ENCODE measurements around the gene TIGD6.

Gene TIGD6

GRCh38 chr5:150017226-150018005, 17.0 kb upstream of the TIGD6 start:
- no peaks in the 10 kb centered on the region for H4K20me1 ChIP-seq (ENCODE audit: control insufficient read depth, insufficient read depth, low read depth, low read length)
- no peaks in the 10 kb centered on the region for H3K4me1 ChIP-seq (ENCODE audit: control insufficient read depth, low read length)
- no peak overlapping the region for H3K27ac ChIP-seq (ENCODE audit: low read depth, low read length)
- H3F3A ChIP-seq (ENCODE audit: control insufficient read depth, insufficient read depth): no peaks in the 10 kb centered on the region
- no peak overlapping the region for H3K4me2 ChIP-seq (ENCODE audit: low read length)
- H3K79me2 ChIP-seq (ENCODE audit: control insufficient read depth, low read length): no peaks in the 10 kb centered on the region; the same call in 1 of the 2 replicates
- H3K9me3 ChIP-seq (ENCODE audit: control insufficient read depth, insufficient read depth, low read length): peaks cover 18% of the 10 kb centered on the region; the same call in 1 of the 2 replicates
- no peaks in the 10 kb centered on the region for H3K27me3 ChIP-seq (ENCODE audit: control insufficient read depth, low read length)
- no peak overlapping the region for H3K4me3 ChIP-seq (ENCODE audit: low read length)
- no peaks in the 10 kb centered on the region for H3K9me2 ChIP-seq (replicated peaks; ENCODE audit: control insufficient read depth, low read length)
- H3K36me3 ChIP-seq (ENCODE audit: control insufficient read depth, low read length): peaks cover 100% of the 10 kb centered on the region
- TF ChIP-seq CTCF (IDR thresholded peaks at IDR 0.05; ENCODE audit: low read depth, low read length, poor library complexity, severe bottlenecking) (no peak), EZH2phosphoT487 (IDR thresholded peaks at IDR 0.05; ENCODE audit: borderline replicate concordance, low read length) (no peak)

GRCh38 chr5:150016537-150016936, 16.1 kb upstream of the TIGD6 start:
- H3K9me2 ChIP-seq (replicated peaks; ENCODE audit: control insufficient read depth, low read length): no peaks in the 10 kb centered on the region
- H3K27ac ChIP-seq (ENCODE audit: low read depth, low read length): no peak overlapping the region
- H3K27me3 ChIP-seq (ENCODE audit: control insufficient read depth, low read length): no peaks in the 10 kb centered on the region
- peaks cover 18% of the 10 kb centered on the region; the same call in 1 of the 2 replicates for H3K9me3 ChIP-seq (ENCODE audit: control insufficient read depth, insufficient read depth, low read length)
- H3K79me2 ChIP-seq (ENCODE audit: control insufficient read depth, low read length): no peaks in the 10 kb centered on the region; the same call in 1 of the 2 replicates
- TF ChIP-seq CTCF (IDR thresholded peaks at IDR 0.05; ENCODE audit: low read depth, low read length, poor library complexity, severe bottlenecking) (no peak), EZH2phosphoT487 (IDR thresholded peaks at IDR 0.05; ENCODE audit: borderline replicate concordance, low read length) (no peak)
- no peak overlapping the region for H3K4me2 ChIP-seq (ENCODE audit: low read length)
- no peaks in the 10 kb centered on the region for H3K4me1 ChIP-seq (ENCODE audit: control insufficient read depth, low read length)
- H3K36me3 ChIP-seq (ENCODE audit: control insufficient read depth, low read length): peaks cover 99% of the 10 kb centered on the region
- H3F3A ChIP-seq (ENCODE audit: control insufficient read depth, insufficient read depth): no peaks in the 10 kb centered on the region
- no peak overlapping the region for H3K4me3 ChIP-seq (ENCODE audit: low read length)
- H4K20me1 ChIP-seq (ENCODE audit: control insufficient read depth, insufficient read depth, low read depth, low read length): no peaks in the 10 kb centered on the region

GRCh38 chr5:150015415-150015814, 15.0 kb upstream of the TIGD6 start:
- Histone ChIP-seq H3K9me3 (ENCODE audit: control insufficient read depth, insufficient read depth, low read length) (peaks cover 18% of the 10 kb centered on the region; the same call in 1 of the 2 replicates), H3F3A (ENCODE audit: control insufficient read depth, insufficient read depth) (no peaks in the 10 kb centered on the region), H3K79me2 (ENCODE audit: control insufficient read depth, low read length) (peaks cover 6% of the 10 kb centered on the region), H3K4me3 (ENCODE audit: low read length) (no peak overlapping the region), H3K4me1 (ENCODE audit: control insufficient read depth, low read length) (no peaks in the 10 kb centered on the region), H3K27me3 (ENCODE audit: control insufficient read depth, low read length) (no peaks in the 10 kb centered on the region), H4K20me1 (ENCODE audit: control insufficient read depth, insufficient read depth, low read depth, low read length) (no peaks in the 10 kb centered on the region), H3K27ac (ENCODE audit: low read depth, low read length) (no peak overlapping the region), H3K36me3 (ENCODE audit: control insufficient read depth, low read length) (peaks cover 99% of the 10 kb centered on the region), H3K4me2 (ENCODE audit: low read length) (no peak overlapping the region), H3K9me2 (replicated peaks; ENCODE audit: control insufficient read depth, low read length) (no peaks in the 10 kb centered on the region)
- TF ChIP-seq CTCF (IDR thresholded peaks at IDR 0.05; ENCODE audit: low read depth, low read length, poor library complexity, severe bottlenecking) (no peak), EZH2phosphoT487 (IDR thresholded peaks at IDR 0.05; ENCODE audit: borderline replicate concordance, low read length) (no peak)

Data from DOHH2 (cell line).